ENCODE results near the gene HEG1. TPM values are rescaled to one million over a fixed set of nuclear protein-coding genes. Genes with fewer than 3 reads are reported as not detected.

HEG1 gene
- total and polyA plus RNA-seq, 2 of the 8 experiments (the other 6 are each of a cell fraction or from before 2014, with no cell fraction given): 5.3 to 9.7 TPM

DNA sequence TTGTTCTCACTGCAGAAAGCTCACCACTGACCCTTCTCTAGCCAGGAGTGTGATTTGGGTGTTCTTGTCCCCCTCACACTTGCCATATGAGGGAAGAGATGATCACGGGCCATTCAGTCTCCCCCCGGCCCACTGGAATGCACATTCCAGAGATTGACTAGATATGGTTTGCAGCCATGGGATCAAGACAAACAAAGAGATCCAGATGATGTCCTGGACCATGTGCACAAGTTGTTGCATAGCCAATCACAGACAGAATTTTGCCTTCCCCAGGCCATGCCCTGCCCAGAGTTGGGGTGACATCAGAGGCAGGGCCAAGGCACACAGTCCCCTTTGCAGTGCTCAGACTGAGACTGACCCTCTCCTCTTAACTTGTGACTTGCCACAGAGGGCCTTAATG is 136.0 kb downstream of the HEG1 start:
- Histone ChIP-seq H3K23ac (ENCODE audit: insufficient read length) (no peak overlapping the region), H2BK20ac (ENCODE audit: low read length) (no peak overlapping the region), H2AK5ac (ENCODE audit: low read depth, low read length) (no peak overlapping the region), H2AFZ (ENCODE audit: low read length) (no peak overlapping the region), H3K9me3 (ENCODE audit: insufficient read depth in 2 of 2, low read depth in 1 of 2, low read length in 1 of 2) (no peaks in the 10 kb centered on the region), H3K4me2 (ENCODE audit: insufficient read depth in 1 of 2, low read depth in 2 of 2, low read length in 2 of 2) (no peak overlapping the region), H4K91ac (replicated peaks; ENCODE audit: insufficient read length, low read length) (no peak overlapping the region), H3K9ac (replicated peaks in 1 of 4; ENCODE audit: extremely low read depth in 1 of 4, low read depth in 3 of 4, low read length in 3 of 4) (no peak overlapping the region), H3K18ac (ENCODE audit: extremely low read depth, low read length) (no peak overlapping the region), H4K20me1 (replicated peaks in 1 of 2; ENCODE audit: control insufficient read depth in 1 of 2, insufficient read depth in 2 of 2, low read length in 2 of 2) (no peaks in the 10 kb centered on the region), H4K5ac (ENCODE audit: insufficient read length, low read depth, low read length) (no peak overlapping the region), H3K79me2 (ENCODE audit: control insufficient read depth in 1 of 2, insufficient read depth in 2 of 2, low read length in 2 of 2) (no peaks in the 10 kb centered on the region), H3K4ac (replicated peaks; ENCODE audit: insufficient read length, low read depth, low read length) (no peak overlapping the region), H2BK5ac (ENCODE audit: low read depth, low read length) (no peak overlapping the region), H3K27ac (ENCODE audit: low read depth, low read length) (no peak overlapping the region), H3K56ac (replicated peaks; ENCODE audit: insufficient read length, low read depth, low read length) (no peak overlapping the region), H3K36me3 (ENCODE audit: control insufficient read depth in 2 of 4, insufficient read depth in 4 of 4, low read length in 3 of 4) (no peaks in the 10 kb centered on the region), H2BK120ac (replicated peaks; ENCODE audit: low read depth, low read length) (no peak overlapping the region), H2BK15ac (ENCODE audit: low read length) (no peak overlapping the region), H4K8ac (ENCODE audit: extremely low read depth, insufficient read depth, low read length) (no peak overlapping the region), H3K4me1 (replicated peaks in 1 of 4; ENCODE audit: control insufficient read depth in 3 of 4, insufficient read depth in 4 of 4, low read length in 3 of 4) (no peaks in the 10 kb centered on the region), H3K23me2 (ENCODE audit: low read depth, low read length) (no peaks in the 10 kb centered on the region), H2BK12ac (ENCODE audit: low read depth, low read length) (no peak overlapping the region), H3K14ac (ENCODE audit: insufficient read length) (no peak overlapping the region), H3K79me1 (ENCODE audit: low read depth, low read length) (no peaks in the 10 kb centered on the region), H3K4me3 (ENCODE audit: extremely low read depth in 1 of 4, insufficient read depth in 2 of 4, low read depth in 3 of 4, low read length in 4 of 4) (no peak overlapping the region), H3K27me3 (replicated peaks in 1 of 4; ENCODE audit: control insufficient read depth in 3 of 4, extremely low read depth in 1 of 4, insufficient read depth in 3 of 4, low read length in 3 of 4) (no peaks in the 10 kb centered on the region; a peak in 1 of 7 replicates)
- FAIRE-seq (no peak), DNase-seq (ENCODE audit: low read depth in 1 of 2, low spot score in 2 of 2) (no peak)
- no peak for TF ChIP-seq PHF8 (conservative IDR thresholded peaks at IDR 0.05; ENCODE audit: low read depth, low read length)
- no peak for TF ChIP-seq BRCA1 (IDR thresholded peaks at IDR 0.05; ENCODE audit: low read depth, low read length)
- TF ChIP-seq EZH2 (IDR thresholded peaks at IDR 0.05; ENCODE audit: low read depth, low read length, severe bottlenecking): no peak
- WGBS, 2 experiments (ENCODE audit: extremely low coverage in 1 of 2, insufficient coverage in 1 of 2, insufficient read length in 1 of 2, insufficient replicate concordance in 2 of 2, low coverage in 1 of 2, low lambda C conversion rate in 2 of 2, missing lambda C conversion rate in 1 of 2): 96% methylated on average over 2 of the region's 2 CpGs; no CpG with 5 or more reads in 1 of the 2 experiments
- POLR2A ChIA-PET (ENCODE audit: partially characterized antibody): no interaction called here
- CTCF ChIA-PET (ENCODE audit: partially characterized antibody): interaction anchor here (0.8 to 10.5 kb wide), 3 partner anchors 8 to 159 kb away, joined by 5 to 126 read pairs (median 6); partner anchors contain the start of gene MUC13

All from H1 (cell line).